ENCODE measurements around the gene CYTH1. TPM values are rescaled to one million over a fixed set of nuclear protein-coding genes. Genes with fewer than 3 reads are reported as not detected.

The CYTH1 gene
- total and polyA plus RNA-seq, 2 donors: 27.1 to 31.0 TPM

DNA sequence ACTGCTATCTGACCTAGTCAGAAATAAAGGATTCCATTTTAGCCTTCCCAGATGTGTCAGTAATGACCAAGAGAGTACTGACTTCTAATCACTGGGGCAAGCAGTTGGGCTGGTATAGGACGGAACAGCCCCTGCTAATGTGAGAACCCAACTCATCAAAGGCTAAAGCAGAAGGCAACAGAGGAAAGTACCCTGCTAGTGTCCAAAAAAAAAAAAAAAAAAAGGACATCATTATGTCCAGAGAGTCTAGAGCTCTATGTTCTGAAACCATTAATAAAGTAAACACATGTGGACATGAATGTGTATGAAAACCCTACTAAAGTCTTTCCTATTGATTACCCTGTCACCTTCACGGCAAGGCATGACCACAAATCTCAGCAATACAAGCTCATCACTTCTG is 85.0 kb downstream of the CYTH1 start:
- H3K4me3 ChIP-seq (ENCODE audit: low read depth, low read length): no peak overlapping the region
- peaks cover 9% of the 10 kb centered on the region for H3K36me3 ChIP-seq (ENCODE audit: insufficient read depth)
- DNase-seq (ENCODE audit: extremely low spot score): no peak
- no peak overlapping the region for H3K27ac ChIP-seq (ENCODE audit: low read depth)
- WGBS: 93% methylated on average over 2 of the region's 2 CpGs
- no peaks in the 10 kb centered on the region for H3K4me1 ChIP-seq (ENCODE audit: insufficient read depth)

DNA sequence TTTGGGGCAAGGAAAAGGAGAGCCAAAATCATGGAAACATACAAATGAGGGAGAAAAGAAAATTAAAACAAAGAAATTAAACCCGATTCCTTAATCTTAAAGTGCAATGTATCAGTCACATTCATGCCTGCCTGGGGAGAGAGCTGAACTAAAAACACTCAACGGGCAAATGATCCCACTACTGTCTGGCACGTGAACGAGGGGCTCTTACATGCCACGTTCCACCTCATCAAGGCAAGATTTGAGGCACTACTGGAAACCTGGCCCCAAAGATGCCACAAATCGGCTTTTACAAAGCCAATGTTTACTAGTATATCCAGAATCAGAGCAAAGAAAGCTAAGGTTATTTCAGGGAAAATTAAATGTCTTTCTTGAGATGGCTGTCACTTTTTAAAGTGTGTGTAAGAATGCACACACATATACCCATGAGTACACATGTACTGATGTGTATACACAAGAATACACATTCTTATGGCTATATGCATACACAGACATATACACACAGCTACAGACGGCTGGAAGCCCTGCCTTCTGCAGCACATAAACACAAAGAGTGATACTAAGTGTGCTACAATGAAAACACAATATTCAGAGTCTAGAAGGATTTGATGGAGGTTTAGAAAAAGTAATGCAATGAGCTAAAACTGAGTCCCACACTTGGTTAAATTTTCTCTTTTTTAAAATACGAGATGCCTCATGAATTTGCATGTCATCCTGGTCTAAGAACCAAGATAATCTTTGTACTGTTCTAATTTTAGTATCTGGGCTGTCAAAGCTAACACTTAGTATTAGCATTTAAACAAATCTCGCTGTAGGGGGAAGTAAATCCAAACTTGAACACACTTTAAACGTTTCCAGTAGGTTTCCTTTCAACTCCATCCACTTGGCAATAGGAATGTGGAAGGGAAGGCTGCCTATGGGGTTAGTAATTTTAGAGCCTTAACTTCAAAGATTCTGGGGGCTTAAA is 85.8 kb downstream of the CYTH1 start:
- WGBS: 81% methylated on average over 10 of the region's 10 CpGs
- peaks cover 8% of the 10 kb centered on the region for H3K36me3 ChIP-seq (ENCODE audit: insufficient read depth)

GRCh38 chr17:78694805-78695531 is 87.1 kb downstream of the CYTH1 start:
- Histone ChIP-seq H3K4me1 (ENCODE audit: insufficient read depth) (no peaks in the 10 kb centered on the region), H3K27ac (ENCODE audit: low read depth) (no peak overlapping the region), H3K36me3 (ENCODE audit: insufficient read depth) (peaks cover 6% of the 10 kb centered on the region), H3K4me3 (ENCODE audit: low read depth, low read length) (no peak overlapping the region)
- 91% methylated on average over 16 of the region's 16 CpGs for WGBS
- DNase-seq (ENCODE audit: extremely low spot score): no peak

More for the DNA sequence above, 85.8 kb downstream of the CYTH1 start:
- no peak overlapping the region for H3K4me3 ChIP-seq (ENCODE audit: low read depth, low read length)
- H3K27ac ChIP-seq (ENCODE audit: low read depth): no peak overlapping the region
- DNase-seq (ENCODE audit: extremely low spot score): no peak
- no peaks in the 10 kb centered on the region for H3K4me1 ChIP-seq (ENCODE audit: insufficient read depth)

DNA sequence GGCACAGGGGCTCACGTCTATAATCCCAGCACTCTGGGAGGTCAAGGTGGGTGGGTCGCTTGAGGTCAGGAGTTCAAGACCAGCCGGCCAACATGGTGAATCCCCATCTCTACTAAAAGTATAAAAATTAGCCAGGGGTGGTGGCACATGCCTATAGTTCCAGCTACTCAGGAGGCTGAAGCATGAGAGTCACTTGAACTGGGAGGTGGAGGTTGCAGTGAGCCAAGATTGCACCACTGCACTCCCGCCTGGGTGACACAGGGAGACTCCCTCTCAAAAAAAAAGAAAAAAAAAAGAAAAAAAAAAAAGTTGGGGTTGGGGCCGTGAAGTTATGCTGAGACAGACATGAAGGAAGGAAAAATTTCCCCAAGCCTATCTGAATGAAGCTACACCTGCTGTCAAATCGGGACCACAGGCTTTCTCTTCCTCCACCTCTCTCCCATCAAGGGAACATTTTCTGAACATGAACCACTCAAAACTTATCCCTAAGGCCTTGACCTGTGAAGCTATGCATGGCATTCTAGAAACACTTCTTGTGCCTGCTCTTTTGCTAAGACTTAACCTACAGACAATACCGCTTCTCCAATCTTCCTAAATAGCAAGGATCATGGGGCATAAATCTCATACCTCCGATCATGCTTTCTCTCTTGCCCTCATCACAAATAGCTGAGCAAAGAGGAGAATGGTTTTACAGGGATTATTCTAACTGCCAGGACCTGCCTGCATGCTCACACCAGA is 88.6 kb downstream of the CYTH1 start:
- Histone ChIP-seq H3K27ac (ENCODE audit: low read depth) (no peak overlapping the region), H3K4me1 (ENCODE audit: insufficient read depth) (no peaks in the 10 kb centered on the region), H3K36me3 (ENCODE audit: insufficient read depth) (peaks cover 4% of the 10 kb centered on the region), H3K4me3 (ENCODE audit: low read depth, low read length) (no peak overlapping the region)
- WGBS: 95% methylated on average over 8 of the region's 8 CpGs
- DNase-seq (ENCODE audit: extremely low spot score): no peak

GRCh38 chr17:78692460-78693010 is 89.5 kb downstream of the CYTH1 start:
- Histone ChIP-seq H3K4me1 (ENCODE audit: insufficient read depth) (no peaks in the 10 kb centered on the region), H3K4me3 (ENCODE audit: low read depth, low read length) (no peak overlapping the region), H3K36me3 (ENCODE audit: insufficient read depth) (peaks cover 4% of the 10 kb centered on the region), H3K27ac (ENCODE audit: low read depth) (no peak overlapping the region)
- 95% methylated on average over 15 of the region's 15 CpGs for WGBS
- DNase-seq (ENCODE audit: extremely low spot score): no peak

DNA sequence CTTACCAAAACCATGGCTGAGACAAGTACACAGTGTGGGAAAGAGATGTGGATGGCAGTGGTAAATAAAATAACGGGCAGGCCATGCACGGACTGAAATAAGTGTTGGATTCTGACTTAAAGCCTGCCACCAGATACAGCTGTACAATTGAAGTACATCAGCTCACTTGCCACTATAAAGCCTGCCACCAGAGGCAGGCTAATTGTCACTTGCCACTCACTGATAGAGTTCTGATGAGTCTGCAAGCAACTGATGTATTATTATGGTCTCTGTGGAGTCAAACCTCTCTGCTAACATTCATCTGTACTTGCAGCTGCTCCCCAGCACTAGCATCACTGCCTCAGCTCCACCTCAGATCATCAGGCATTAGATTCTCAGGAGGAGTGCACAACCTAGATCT is 93.0 kb downstream of the CYTH1 start:
- WGBS: 95% methylated on average over 2 of the region's 2 CpGs
- H3K27ac ChIP-seq (ENCODE audit: low read depth): no peak overlapping the region
- no peak for DNase-seq (ENCODE audit: extremely low spot score)
- no peak overlapping the region for H3K4me3 ChIP-seq (ENCODE audit: low read depth, low read length)
- H3K36me3 ChIP-seq (ENCODE audit: insufficient read depth): peaks cover 5% of the 10 kb centered on the region
- H3K4me1 ChIP-seq (ENCODE audit: insufficient read depth): no peaks in the 10 kb centered on the region

DNA sequence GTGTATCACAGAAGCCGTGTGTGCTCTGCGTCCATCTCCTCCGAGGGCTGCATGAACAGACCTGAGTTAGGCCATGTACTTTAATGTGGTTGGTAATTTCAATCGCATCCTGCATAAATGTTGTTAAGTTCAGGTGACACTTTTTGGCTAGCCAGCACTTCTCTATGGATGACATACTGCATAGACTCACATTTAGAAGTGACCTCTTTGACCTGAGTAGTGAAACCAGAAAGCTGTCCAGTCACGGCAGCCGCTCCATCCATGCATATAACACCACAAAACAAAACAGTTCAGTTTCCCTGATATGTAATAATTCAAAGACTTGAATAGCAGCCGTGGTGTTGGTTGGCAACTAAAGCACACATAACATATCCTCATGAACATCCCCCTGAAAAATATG is 94.1 kb downstream of the CYTH1 start:
- 96% methylated on average over 7 of the region's 7 CpGs for WGBS
- H3K27ac ChIP-seq (ENCODE audit: low read depth): no peak overlapping the region
- H3K4me3 ChIP-seq (ENCODE audit: low read depth, low read length): no peak overlapping the region
- H3K36me3 ChIP-seq (ENCODE audit: insufficient read depth): peaks cover 5% of the 10 kb centered on the region
- H3K4me1 ChIP-seq (ENCODE audit: insufficient read depth): no peaks in the 10 kb centered on the region
- no peak for DNase-seq (ENCODE audit: extremely low spot score)

DNA sequence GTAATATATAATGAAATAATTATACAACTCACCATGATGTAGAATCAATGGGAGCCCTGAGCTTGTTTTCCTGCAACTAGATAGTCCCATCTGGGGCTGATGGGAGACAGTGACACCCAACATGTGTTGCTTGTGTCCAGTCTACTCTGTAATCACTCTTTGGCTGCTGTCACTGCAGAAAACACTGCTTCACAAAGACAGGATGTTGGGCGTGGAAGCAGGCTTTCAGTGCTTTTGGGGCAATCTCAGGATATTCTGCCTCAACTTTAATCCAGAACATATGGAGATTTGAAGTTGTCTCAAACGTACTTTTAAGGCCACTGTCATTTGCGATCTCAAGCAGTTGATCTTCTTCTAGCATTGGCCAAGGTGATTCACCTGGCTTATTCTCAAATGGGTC is 94.9 kb downstream of the CYTH1 start:
- DNase-seq (ENCODE audit: extremely low spot score): no peak
- Histone ChIP-seq H3K4me1 (ENCODE audit: insufficient read depth) (no peaks in the 10 kb centered on the region), H3K4me3 (ENCODE audit: low read depth, low read length) (no peak overlapping the region), H3K27ac (ENCODE audit: low read depth) (no peak overlapping the region), H3K36me3 (ENCODE audit: insufficient read depth) (peaks cover 5% of the 10 kb centered on the region)
- WGBS: 71% methylated on average over 3 of the region's 3 CpGs

GRCh38 chr17:78684026-78684425 is 98.0 kb downstream of the CYTH1 start:
- no peak overlapping the region for H3K27ac ChIP-seq (ENCODE audit: low read depth)
- no peak overlapping the region for H3K4me3 ChIP-seq (ENCODE audit: low read depth, low read length)
- 91% methylated on average over 6 of the region's 6 CpGs for WGBS
- no peaks in the 10 kb centered on the region for H3K4me1 ChIP-seq (ENCODE audit: insufficient read depth)
- DNase-seq (ENCODE audit: extremely low spot score): no peak
- H3K36me3 ChIP-seq (ENCODE audit: insufficient read depth): peaks cover 5% of the 10 kb centered on the region

DNA sequence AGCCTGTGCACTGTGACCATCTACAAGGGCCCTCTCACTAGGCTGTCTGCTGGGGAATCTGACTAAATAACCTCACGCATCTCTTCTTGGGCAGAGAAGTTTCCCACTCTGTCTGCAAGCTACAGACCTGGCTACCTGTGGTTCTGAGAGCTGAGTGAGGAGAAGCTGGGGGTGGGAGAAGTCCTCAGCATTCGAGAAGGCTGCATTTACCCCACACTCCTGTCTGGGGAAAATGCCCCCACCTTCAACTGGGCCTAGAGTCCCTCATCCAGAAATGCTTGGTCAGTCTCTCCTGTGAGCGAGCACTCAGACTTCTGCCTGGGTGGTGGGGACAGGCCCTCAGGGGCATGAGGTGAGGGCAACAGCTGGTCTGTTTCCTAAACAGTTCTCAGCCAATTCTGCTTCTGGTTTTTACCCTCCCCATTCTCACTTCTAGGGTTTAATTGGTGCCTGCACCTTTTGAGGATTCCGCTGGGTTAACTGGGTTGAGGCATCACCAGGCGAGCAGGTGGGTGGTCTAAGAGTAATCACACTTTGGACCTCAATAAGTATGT is 98.6 kb downstream of the CYTH1 start:
- WGBS: 95% methylated on average over 5 of the region's 5 CpGs
- H3K4me1 ChIP-seq (ENCODE audit: insufficient read depth): no peaks in the 10 kb centered on the region
- no peak for DNase-seq (ENCODE audit: extremely low spot score)
- H3K36me3 ChIP-seq (ENCODE audit: insufficient read depth): peaks cover 3% of the 10 kb centered on the region
- no peak overlapping the region for H3K4me3 ChIP-seq (ENCODE audit: low read depth, low read length)
- H3K27ac ChIP-seq (ENCODE audit: low read depth): no peak overlapping the region

DNA sequence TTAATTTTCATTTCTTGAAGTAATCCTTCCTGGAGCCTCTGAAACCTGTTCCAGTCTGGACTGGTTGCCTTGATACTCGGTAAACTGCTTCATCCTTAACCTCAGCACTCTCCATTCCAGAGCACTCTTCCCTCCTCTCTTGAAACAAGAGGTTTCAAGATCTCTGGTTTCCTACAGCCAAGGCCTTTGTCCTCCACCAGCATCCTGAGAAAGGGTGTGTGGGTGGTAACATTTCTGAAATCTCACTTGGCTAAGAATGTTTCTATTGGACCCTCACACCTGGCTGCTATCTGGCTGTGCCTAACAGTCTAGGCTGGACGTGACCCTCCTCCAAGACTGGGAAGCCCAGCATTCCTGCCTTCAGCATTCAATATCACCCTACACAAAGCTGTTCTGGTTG is 99.7 kb downstream of the CYTH1 start:
- DNase-seq (ENCODE audit: extremely low spot score): no peak
- no peaks in the 10 kb centered on the region for H3K4me1 ChIP-seq (ENCODE audit: insufficient read depth)
- H3K36me3 ChIP-seq (ENCODE audit: insufficient read depth): no peaks in the 10 kb centered on the region
- 93% methylated on average over 2 of the region's 2 CpGs for WGBS
- H3K27ac ChIP-seq (ENCODE audit: low read depth): no peak overlapping the region
- H3K4me3 ChIP-seq (ENCODE audit: low read depth, low read length): no peak overlapping the region

GRCh38 chr17:78680436-78680835 is 101.6 kb downstream of the CYTH1 start:
- DNase-seq (ENCODE audit: extremely low spot score): no peak
- WGBS: 75% methylated on average over 12 of the region's 12 CpGs
- Histone ChIP-seq H3K36me3 (ENCODE audit: insufficient read depth) (no peaks in the 10 kb centered on the region), H3K27ac (ENCODE audit: low read depth) (no peak overlapping the region), H3K4me1 (ENCODE audit: insufficient read depth) (no peaks in the 10 kb centered on the region), H3K4me3 (ENCODE audit: low read depth, low read length) (no peak overlapping the region)

All from urinary bladder (tissue), 4 donors.